Parietal lobe (tissue), 1 donor: ENCODE measurements around the gene DCLK3. TPM values are rescaled to one million over a fixed set of nuclear protein-coding genes. Genes with fewer than 3 reads are reported as not detected.

Experiments used
- total RNA-seq: library from RNA; depleted of rRNA; stranded (reverse); fragments of >200 nt; gene quantifications from one replicate; pipeline ENCODE4 v1.2.3, GENCODE V29; 2014

Gene DCLK3
- 10.3 TPM for total RNA-seq

DNA sequence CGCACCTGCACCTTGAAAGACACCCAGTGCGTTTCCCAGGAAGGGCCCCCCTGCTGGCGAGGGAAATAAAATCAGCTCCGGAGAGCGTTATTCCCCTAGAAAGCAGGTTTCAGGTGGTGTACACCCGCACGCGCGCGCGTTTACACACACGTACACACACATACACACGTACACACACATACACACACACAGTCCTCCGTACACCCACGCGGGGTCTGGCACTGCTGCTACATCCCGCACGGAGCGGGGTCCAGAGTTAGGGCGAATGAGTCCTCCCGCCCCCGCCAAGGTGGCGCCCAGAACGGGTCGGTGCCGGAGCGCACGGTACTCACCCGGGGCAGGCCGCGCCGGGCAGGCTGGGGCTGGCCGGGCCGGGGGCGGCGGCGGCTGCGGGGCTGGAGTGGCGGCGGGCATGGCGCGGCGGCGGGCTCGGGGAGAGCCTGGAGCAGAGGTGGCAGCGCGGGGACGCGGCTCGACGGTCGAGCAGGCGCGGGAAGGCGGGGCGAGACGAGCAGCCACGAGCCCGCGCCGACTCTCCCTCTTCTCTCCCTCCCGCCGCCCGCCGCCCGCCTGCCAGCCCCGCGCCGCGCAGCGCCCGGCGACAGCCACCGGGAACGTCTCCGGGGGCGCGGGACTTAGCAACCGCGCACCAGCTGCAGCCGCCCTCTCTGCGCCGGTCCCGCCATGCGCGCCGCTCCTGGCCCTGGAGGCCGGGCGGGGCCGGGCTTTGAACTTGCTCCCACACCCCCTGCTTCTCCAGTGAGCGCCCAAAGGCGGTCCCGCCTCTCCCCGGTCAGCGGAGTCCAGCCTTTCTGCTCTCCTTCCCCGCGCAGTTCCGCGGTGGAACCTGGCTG lies at the start of gene DCLK3:
TSS of gene DCLK3 (minus strand) at position 704 of the 854 bp plus-strand sequence. CDS start at position 414, 290 bp downstream.

Other genes starting within 250 kb of the DCLK3 start
- gene TRANK1, start 180.5 kb upstream of the DCLK3 start, total RNA-seq, result 20.0 TPM
- 59.2 TPM for gene EPM2AIP1, start 228.6 kb upstream of the DCLK3 start, total RNA-seq
- 76.1 TPM for gene MLH1, start 229.0 kb upstream of the DCLK3 start, total RNA-seq